ENCODE results near the gene CNN3.

The CNN3 gene

GRCh38 chr1:94926915-94927404, at the start of gene CNN3:
CNN3 (minus strand) TSS chr1:94927110; CDS start chr1:94926894, 216 bp downstream.
- Histone ChIP-seq H3K4me1 (ENCODE audit: insufficient read depth, poor library complexity, severe bottlenecking) (peaks cover 26% of the 10 kb centered on the region), H3K36me3 (ENCODE audit: low read depth) (peaks cover 20% of the 10 kb centered on the region), H3K9me3 (ENCODE audit: severe bottlenecking) (no peaks in the 10 kb centered on the region), H3K4me3 (ENCODE audit: severe bottlenecking) (peak within 1 kb of the TSS; percentile 66), H3K27me3 (ENCODE audit: insufficient read depth, poor library complexity, severe bottlenecking) (no peaks in the 10 kb centered on the region), H3K27ac (ENCODE audit: poor library complexity, severe bottlenecking) (peak within 1 kb of the TSS; percentile 77)
- peak; percentile 87 for ATAC-seq (ENCODE audit: low read depth)
- DNase-seq (ENCODE audit: low spot score), result peak; percentile 90
- TF ChIP-seq, protein P1, sequence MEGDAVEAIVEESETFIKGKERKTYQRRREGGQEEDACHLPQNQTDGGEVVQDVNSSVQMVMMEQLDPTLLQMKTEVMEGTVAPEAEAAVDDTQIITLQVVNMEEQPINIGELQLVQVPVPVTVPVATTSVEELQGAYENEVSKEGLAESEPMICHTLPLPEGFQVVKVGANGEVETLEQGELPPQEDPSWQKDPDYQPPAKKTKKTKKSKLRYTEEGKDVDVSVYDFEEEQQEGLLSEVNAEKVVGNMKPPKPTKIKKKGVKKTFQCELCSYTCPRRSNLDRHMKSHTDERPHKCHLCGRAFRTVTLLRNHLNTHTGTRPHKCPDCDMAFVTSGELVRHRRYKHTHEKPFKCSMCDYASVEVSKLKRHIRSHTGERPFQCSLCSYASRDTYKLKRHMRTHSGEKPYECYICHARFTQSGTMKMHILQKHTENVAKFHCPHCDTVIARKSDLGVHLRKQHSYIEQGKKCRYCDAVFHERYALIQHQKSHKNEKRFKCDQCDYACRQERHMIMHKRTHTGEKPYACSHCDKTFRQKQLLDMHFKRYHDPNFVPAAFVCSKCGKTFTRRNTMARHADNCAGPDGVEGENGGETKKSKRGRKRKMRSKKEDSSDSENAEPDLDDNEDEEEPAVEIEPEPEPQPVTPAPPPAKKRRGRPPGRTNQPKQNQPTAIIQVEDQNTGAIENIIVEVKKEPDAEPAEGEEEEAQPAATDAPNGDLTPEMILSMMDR (IDR thresholded peaks at IDR 0.05; ENCODE audit: poor library complexity, severe bottlenecking), result no peak

DNA sequence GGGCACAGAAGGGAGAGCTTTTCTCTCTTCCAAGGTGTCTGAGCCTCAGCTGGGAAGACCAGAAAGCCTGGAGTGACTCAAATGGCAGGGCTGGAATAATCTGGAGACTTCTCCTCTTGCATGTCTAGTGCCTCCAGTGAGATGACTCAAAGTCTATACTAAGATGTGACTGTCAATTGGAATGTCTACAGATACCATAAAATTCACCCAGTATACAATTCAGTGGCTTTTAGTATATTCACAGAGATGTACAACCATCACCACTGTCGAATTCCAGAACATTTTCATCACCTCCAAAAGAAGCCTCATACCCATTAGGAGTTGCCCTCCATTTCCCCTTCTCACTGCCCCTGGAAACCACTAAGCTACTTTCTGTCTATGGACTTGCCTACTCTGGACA, 47.9 kb upstream of the CNN3 start:
- H3K27ac ChIP-seq (ENCODE audit: poor library complexity, severe bottlenecking), result peak overlapping the region; percentile 37
- H3K9me3 ChIP-seq (ENCODE audit: severe bottlenecking), result no peaks in the 10 kb centered on the region
- H3K4me1 ChIP-seq (ENCODE audit: insufficient read depth, poor library complexity, severe bottlenecking), result peaks cover 24% of the 10 kb centered on the region
- DNase-seq (ENCODE audit: low spot score) (no peak), ATAC-seq (ENCODE audit: low read depth) (peak; percentile 80)
- no peak overlapping the region for H3K4me3 ChIP-seq (ENCODE audit: severe bottlenecking)
- H3K27me3 ChIP-seq (ENCODE audit: insufficient read depth, poor library complexity, severe bottlenecking), result no peaks in the 10 kb centered on the region
- no peaks in the 10 kb centered on the region for H3K36me3 ChIP-seq (ENCODE audit: low read depth)
- TF ChIP-seq, protein P1 (IDR thresholded peaks at IDR 0.05; ENCODE audit: poor library complexity, severe bottlenecking), result no peak

DNA sequence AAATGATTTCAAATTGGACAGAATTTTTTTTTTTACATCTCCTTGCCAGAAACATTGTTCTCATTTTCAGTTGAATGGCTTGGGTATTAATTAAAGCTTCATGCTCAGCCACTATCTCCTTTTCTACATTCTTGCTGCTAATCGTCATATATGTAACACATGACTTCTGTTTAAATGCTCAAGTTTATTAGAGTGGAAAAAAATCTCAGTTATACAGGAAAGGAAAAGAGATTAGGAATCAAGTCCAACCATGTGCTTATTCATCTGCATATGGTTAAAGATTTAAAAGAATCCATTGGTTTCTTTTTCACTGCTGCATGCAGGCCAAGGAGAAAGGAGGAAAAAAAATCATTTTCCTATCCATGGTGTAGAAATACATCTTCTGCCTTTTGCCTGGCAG, 47.3 kb upstream of the CNN3 start:
- DNase-seq (ENCODE audit: low spot score), result no peak
- H3K4me1 ChIP-seq (ENCODE audit: insufficient read depth, poor library complexity, severe bottlenecking), result peaks cover 24% of the 10 kb centered on the region

DNA sequence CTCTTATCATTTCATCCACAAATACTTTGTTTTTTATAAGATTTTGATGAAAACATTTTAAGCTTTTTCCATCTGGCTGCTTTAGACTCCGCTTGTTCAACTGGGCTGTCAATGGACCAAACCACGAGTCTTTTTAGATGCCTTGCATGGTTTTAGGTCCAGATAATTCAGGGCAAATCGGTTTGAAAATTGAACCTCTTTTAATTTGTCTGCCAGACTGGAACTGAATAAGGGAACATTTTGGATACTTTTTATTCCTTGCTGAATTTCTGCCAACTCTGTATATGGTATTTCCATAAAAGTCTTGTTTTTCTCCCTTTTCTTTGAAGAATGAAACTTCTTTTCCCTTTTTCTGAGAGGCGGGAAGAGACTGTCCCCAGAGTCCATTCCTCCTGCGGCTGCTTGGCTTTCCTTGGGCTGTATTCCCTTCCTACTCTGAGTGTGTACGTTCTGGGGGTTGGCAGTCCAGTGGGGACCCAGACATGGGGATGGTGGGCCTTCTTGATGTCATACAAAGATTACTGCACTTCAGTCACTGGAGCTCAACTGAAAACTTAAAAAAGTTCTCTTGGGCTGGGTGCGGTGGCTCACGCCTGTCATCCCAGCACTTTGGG, 46.5 kb upstream of the CNN3 start:
- H3K27me3 ChIP-seq (ENCODE audit: insufficient read depth, poor library complexity, severe bottlenecking), result no peaks in the 10 kb centered on the region
- no peaks in the 10 kb centered on the region for H3K9me3 ChIP-seq (ENCODE audit: severe bottlenecking)
- no peak overlapping the region for H3K27ac ChIP-seq (ENCODE audit: poor library complexity, severe bottlenecking)
- ATAC-seq (ENCODE audit: low read depth) (no peak), DNase-seq (ENCODE audit: low spot score) (no peak)
- no peak overlapping the region for H3K4me3 ChIP-seq (ENCODE audit: severe bottlenecking)
- H3K4me1 ChIP-seq (ENCODE audit: insufficient read depth, poor library complexity, severe bottlenecking), result peaks cover 24% of the 10 kb centered on the region
- TF ChIP-seq, protein P1 (IDR thresholded peaks at IDR 0.05; ENCODE audit: poor library complexity, severe bottlenecking), result no peak
- H3K36me3 ChIP-seq (ENCODE audit: low read depth), result no peaks in the 10 kb centered on the region

More for the DNA sequence above, 47.3 kb upstream of the CNN3 start:
- Histone ChIP-seq H3K27me3 (ENCODE audit: insufficient read depth, poor library complexity, severe bottlenecking) (no peaks in the 10 kb centered on the region), H3K9me3 (ENCODE audit: severe bottlenecking) (no peaks in the 10 kb centered on the region), H3K36me3 (ENCODE audit: low read depth) (no peaks in the 10 kb centered on the region), H3K4me3 (ENCODE audit: severe bottlenecking) (no peak overlapping the region), H3K27ac (ENCODE audit: poor library complexity, severe bottlenecking) (peak overlapping the region; percentile 37)
- no peak for ATAC-seq (ENCODE audit: low read depth)
- TF ChIP-seq, protein P1 (IDR thresholded peaks at IDR 0.05; ENCODE audit: poor library complexity, severe bottlenecking), result no peak

GRCh38 chr1:94971491-94971924, 44.6 kb upstream of the CNN3 start:
- H3K27ac ChIP-seq (ENCODE audit: poor library complexity, severe bottlenecking), result peak overlapping the region; percentile 67
- H3K36me3 ChIP-seq (ENCODE audit: low read depth), result no peaks in the 10 kb centered on the region
- ATAC-seq (ENCODE audit: low read depth) (peak; percentile 86), DNase-seq (ENCODE audit: low spot score) (no peak)
- no peaks in the 10 kb centered on the region for H3K27me3 ChIP-seq (ENCODE audit: insufficient read depth, poor library complexity, severe bottlenecking)
- peaks cover 24% of the 10 kb centered on the region for H3K4me1 ChIP-seq (ENCODE audit: insufficient read depth, poor library complexity, severe bottlenecking)
- TF ChIP-seq, protein P1 (IDR thresholded peaks at IDR 0.05; ENCODE audit: poor library complexity, severe bottlenecking), result no peak
- no peak overlapping the region for H3K4me3 ChIP-seq (ENCODE audit: severe bottlenecking)
- no peaks in the 10 kb centered on the region for H3K9me3 ChIP-seq (ENCODE audit: severe bottlenecking)
